Eye (tissue), 1 donor: ENCODE measurements around the gene IFITM5.
"Not testable (repeated sequence)": the region's sequence is repeated elsewhere in the genome, so short reads cannot be mapped to it uniquely, and the experiment has no call there.

ENCODE experiments used
- DNase-seq: peaks from one replicate; pipeline ENCODE4 v3.0.0-alpha.2; 2015

IFITM5 gene

DNA sequence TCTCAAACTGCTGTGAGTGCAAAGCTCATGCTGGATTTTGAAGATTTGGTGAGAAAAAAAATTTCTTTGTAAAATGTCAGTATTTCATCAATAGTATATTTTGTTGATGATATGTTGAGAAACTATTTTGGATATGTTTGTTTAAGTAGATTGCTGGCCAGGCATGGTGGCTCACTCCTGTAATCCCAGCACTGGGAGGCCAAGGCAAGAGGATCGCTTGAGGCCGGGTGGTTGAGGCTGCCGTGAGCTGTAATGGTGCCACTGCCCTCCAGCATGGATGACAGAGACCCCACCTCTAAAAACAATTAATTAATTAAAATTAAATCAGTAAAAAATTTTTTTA, 28.2 kb upstream of the IFITM5 start:
- no peak for DNase-seq

DNA sequence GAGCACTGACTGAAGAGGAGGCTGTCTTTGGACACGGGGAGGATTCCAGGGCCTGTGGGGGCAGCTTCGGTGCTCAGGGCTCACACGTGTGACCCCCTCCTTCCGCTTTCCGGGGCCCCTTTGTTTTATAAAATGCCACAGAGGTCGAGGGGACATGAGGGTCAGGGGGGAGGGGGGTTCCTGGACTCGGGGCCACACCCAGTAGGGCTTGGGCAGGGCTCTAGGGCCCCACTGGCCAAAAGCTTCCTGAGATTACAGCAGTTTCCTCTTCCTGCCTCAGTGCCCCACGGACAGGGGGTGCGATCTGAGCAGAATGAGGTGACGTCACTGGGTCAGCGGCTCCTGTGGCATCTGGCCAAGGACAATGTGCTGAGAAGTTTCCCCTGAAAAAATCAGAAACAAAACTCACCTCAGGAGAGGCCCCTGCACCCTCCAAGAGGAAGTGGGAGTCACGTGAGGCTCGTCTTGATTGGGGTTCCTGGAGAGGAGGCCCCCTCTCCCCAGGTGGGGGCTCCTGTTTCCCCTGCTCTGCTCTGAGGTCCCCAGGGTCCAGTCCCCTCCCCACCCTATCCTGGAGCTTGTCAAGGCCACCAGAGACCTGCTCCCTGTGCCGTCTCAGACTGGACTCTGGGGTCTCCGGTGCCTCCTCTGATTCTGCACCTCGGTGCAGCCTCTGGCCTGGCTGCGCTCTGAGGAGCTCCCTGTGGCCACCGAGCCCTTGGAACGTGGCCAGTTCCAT, 27.7 kb upstream of the IFITM5 start:
- peak; percentile 56 for DNase-seq

DNA sequence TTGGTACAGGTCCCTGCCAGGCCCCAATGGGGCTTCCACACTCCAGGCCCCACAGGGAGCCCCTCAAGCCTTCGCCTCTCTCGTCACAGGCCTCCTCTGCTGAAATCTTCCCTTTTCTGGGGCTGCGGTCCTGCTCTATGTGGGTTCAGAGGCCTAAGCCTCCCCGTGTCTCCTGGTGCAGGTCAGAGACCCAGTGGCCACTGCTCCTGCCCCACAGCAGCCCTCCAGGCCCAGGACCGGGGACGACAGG, 27.2 kb upstream of the IFITM5 start:
- no peak for DNase-seq

DNA sequence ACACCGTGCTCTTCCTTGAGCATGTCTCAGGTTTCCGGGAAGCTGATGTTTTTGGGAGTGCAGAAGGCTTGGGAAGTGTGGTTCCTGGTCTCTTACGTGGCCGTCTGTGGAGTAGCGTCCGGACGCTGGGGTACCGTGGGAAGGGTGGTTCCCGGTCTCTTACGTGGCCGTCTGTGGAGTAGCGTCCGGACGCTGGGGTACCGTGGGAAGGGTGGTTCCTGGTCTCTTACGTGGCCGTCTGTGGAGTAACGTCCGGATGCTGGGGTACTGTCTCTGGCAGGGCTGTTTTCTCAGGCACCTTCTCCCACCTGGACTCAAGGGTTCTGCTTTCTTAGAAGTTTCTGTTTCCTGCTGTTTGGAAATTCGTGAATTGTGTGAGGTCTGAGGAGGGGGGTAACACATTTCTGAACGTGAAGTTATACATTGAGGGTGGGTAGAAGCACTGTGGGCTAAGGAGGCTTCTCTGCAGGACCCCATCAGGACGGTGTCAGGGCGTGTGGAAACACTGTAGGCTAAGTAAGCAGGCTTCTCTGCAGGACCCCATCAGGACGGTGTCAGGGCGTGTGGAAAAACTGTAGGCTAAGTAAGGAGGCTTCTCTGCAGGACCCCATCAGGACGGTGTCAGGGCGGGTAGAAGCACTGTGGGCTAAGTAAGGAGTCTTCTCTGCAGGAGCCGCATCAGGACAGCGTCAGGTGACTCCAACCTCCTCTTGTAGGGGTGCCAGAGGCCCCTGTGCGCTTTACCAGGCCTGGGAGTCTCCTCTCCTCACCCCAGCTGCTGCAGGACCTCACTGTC, 26.7 kb upstream of the IFITM5 start:
- no peak for DNase-seq

DNA sequence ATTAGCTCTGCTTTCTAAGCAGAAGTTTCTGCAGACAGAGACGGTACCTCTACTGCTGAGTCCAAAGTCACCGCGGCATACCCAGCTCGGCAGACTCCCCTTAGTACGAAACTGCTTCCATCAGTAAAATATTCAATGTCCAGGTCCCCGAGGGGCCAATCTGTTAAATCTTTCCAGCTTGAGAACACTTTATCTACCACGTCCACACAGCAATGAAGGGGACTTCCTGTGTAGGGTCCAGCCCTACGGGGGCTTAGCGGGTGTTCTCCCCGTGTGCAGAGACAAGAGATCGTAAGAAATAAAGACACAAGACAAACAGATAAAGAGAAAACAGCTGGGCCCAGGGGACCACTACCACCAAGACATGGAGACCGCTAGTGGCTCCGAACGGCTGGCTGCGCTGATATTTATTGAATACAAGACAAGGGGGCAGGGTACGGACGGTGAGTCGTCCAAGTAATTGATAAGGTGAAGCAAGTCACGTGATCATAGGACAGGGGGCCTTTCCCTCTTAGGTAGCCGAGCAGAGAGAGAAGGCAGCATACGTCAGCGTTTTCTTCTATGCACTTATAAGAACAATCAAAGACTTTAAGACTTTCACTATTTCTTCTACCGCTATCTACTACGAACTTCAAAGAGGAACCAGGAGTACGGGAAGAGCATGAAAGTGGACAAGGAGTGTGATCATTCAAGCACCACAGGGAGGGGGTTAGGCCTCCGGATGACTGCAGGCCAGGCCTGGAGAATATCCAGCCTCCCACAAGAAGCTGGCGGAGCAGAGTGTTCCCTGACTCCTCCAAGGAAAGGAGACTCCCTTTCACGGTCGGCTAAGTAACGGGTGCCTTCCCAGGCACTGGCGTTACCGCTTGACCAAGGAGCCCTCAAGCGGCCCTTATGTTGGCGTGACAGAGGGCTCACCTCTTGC, 25.5 kb upstream of the IFITM5 start:
- DNase-seq: peak; percentile 50

DNA sequence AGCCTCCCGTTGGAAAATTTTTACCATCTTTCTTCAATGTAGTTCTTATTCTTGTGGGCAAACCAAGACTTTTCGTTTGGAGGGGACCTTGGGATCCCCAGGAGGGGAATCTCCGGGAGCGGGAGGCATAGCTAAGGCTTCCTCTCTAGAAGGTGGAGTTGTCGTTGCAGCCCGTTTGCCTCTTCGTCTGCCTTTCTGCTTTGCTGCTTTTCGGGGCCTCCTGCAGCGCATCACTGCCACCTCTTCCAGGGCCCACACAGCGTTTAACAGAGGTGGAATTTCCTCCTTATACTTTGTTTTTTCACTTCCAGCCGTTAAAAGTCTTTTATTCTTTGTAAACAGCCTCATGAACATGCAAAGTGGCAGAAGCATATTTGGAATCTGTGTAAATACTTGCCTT, 24.8 kb upstream of the IFITM5 start:
- DNase-seq: no peak

DNA sequence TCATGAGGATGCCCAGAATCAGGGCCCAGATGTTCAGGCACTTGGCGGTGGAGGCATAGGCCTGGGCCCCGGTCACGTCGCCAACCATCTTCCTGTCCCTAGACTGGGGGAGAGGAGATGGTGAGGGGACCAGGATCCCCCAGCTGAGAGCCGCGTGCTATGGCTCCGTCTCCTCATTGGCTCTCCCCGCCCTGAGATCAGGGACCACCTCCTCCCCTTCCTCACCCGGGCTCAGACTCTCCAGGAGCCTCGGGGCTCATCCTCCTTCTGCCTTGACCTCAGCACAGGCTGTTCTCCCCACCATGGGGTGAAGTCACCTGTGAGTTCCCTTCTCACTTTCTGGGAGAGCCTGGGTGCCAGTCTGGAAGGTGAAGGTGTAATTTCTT, 20.6 kb upstream of the IFITM5 start:
- not testable (repeated sequence) for DNase-seq

DNA sequence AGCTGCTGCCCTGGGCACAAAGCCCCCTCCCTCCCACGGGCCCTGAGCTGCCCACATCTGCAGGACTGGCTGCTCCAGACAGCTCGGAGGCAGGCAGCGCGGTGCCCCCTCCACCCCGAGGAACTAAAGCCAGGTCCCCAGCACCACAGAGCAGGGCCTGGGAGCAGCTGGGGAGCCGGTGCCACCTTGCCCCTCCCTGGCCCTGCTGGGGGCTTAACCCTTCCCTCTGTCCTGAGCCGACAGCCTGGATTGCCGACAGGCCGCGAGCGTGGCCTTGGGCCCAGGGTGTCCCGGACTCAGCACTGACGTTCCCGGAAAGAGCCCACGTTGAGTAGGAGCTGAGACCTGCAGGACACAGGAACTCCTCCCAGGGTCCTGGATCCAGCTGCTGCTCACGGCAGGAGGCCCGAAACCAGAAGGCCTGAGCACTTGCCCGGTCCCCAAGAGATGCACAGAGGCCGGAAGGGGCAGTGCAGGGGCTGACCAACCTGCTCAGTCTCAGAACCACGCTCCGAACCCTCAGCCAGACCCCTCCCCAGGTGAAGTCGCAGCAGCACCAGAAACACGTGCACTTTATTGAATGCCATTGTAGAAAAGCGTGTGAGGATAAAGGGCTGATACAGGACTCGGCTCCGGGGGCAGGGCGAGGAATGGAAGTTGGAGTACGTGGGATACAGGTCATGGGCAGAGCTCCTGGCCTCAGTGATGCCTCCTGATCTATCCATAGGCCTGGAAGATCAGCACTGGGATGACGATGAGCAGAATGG, 20.0 kb upstream of the IFITM5 start:
- DNase-seq: peak; percentile 37

DNA sequence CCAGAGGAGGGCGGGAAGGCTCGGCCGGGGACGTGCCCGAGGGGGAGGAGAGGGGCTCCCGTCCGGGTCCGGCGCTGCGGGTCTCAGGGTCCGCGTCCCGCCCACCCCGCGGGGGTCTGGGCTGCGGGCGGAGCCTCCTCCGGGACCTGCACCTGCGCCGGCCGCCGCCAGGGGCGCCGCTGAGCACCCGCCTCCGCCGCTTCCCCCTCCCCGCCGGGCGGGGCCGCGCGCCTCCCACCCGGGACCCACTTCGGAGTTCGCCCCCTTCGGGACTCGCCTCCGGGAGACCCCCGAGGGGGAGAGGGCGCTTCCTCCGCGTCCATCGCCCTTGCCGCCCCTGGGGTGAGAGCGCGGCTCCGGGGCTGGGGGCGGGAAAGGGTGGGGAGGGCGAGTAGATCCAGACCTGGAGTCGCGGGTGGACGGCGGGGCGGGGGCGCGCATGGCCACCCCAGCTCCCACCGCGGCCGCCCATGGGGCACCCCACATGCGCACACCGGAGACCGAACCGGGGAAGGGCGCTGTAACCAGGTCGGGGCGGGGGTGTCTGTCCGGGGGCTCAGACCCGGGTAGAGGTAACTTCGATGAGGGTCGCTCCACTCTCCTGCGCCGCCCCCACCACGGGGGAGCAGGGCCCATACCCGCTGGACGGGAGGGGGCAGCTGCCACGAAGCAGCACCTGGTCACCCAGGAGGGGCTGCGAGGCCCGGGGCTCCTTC, 19.2 kb upstream of the IFITM5 start:
- DNase-seq: not testable (repeated sequence)

DNA sequence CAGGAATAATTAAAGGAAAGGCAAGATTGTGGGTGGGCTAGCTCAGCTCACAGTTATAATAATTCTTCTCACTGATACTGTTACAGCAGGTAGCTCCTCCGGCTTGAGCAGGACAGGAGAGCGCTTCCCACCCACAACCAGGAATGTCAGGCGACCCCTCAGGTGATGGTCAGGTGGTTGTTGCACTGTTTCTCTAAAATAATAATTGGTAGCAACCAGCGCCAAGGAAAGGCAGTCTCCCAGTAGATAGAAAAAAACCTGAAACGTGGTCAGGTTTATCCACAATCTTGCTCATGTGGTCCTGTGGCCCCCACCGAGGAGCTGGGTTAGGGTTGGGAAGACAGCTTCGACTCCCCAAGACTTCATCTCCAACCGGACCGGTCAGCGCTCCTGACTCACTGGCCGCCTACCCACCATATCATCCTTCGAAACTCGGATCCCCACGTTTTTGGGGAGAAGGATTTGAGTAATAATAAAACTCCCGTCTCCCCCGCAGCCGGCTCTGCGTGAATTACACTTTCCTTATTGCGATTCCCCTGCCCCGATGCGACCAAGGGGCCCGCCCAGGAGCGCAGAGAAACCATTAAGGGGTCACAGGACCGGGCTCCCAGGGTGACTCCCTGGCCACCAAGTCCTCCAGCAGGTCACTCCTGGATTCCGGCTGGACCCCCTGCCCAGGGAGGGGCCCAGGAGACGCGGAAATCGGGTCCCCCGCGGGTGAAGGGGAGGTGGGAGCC, 18.5 kb upstream of the IFITM5 start:
- DNase-seq: peak; percentile 27

DNA sequence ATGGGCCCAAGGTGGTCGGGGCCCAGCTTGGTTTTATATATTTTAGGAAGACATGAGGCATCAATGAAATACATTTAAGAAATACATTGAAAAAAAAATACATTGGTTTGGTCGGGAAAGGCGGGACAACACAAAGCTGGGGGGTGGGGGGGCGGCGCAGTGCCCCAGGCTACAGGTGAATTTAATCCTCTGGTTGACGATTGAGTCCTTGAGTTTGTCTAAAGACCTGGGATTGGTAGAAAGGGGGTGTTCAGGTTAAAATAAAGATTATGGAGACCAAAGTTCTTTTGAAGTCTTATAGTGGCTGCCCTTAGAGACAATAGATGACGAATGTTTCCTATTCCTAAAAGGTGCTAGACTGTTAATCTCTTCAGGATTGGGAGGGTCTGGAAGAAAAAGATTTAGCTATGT, 17.6 kb upstream of the IFITM5 start:
- no peak for DNase-seq

DNA sequence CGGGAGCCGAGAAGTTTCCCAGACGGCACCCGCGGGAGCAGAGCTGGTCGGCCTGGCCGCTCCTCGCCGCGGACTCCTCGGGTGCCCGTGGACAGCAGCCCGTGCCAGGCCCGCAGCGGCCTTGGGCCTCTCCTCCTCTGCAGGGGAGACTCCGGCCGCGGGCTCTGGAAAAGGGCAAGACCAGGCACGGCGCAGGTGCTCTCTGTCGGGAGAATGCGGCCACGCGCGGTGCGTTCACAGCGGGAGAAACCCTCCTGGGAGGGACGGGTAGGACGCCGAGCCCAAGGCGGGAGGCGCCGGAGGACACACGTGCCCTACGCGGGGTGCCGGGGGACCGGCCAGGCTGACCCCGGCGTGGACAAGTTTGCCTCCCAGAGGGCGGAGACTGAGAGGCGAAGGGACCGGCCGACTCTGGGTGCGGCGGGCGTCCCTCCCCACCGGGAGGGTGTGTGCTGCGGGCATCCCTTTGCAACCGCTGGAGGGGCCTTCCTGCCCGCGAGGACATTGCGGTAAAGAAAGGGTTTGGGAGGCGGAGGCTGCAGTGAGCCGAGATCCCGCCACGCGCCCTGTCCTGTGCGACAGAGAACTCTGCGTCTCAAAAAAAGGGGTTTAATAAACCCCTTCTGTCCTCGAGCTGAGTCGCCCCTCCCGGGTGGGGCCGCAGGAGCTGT, 16.8 kb upstream of the IFITM5 start:
- peak; percentile 53 for DNase-seq

DNA sequence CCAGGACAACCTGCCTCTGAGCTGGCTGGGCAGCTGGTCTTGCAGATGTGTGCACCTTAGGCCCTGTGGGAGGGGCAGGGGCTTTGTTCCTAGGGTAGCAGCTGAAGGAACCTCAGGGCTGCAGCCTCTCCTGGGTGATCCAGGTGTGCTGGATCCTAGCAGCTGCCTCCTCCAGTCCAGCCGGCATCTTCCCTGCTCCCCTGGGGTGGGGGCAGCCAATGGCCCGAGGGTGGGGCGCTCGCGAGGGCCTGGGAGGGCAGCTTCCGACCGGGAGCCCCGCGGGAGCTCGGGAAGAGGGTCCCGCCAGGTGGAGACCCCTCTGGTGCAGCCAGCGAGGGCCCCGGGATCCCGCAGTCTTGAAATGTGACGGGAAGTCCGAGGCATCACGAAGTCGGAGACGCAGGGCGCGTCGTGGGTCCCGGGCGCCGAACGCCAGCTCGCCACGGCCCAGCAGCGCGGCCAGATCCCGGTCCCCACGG, 16.2 kb upstream of the IFITM5 start:
- no peak for DNase-seq

DNA sequence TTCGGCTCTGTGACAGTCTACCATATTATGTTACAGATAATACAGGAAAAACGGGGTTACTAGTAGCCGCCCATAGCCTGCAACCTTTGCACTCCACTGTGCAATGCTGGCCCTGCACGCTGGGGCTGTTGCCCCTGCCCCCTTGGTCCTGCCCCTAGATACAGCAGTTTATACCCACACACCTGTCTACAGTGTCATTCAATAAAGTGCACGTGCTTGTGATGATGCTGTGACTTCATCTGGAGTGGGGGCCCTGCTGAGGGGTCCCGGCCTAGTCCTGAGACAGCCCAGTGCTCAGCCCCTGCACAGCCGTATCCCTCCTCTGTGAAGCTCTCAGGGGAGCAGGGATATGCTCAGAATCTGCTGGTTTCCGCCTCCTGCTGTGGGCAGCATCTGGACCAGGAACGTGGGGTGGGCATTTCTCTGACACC, 15.7 kb upstream of the IFITM5 start:
- DNase-seq: no peak

DNA sequence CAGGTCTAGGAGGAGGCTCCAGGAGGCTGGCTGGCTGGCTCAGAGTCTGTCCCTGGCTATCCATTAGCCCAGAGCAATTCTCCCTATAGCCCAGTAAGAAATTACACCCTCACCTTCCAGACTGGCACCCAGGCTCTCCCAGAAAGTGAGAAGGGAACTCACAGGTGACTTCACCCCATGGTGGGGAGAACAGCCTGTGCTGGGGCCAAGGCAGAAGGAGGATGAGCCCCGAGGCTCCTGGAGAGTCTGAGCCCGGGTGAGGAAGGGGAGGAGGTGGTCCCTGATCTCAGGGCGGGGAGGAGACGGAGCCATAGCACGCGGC, 15.2 kb upstream of the IFITM5 start:
- not testable (repeated sequence) for DNase-seq

DNA sequence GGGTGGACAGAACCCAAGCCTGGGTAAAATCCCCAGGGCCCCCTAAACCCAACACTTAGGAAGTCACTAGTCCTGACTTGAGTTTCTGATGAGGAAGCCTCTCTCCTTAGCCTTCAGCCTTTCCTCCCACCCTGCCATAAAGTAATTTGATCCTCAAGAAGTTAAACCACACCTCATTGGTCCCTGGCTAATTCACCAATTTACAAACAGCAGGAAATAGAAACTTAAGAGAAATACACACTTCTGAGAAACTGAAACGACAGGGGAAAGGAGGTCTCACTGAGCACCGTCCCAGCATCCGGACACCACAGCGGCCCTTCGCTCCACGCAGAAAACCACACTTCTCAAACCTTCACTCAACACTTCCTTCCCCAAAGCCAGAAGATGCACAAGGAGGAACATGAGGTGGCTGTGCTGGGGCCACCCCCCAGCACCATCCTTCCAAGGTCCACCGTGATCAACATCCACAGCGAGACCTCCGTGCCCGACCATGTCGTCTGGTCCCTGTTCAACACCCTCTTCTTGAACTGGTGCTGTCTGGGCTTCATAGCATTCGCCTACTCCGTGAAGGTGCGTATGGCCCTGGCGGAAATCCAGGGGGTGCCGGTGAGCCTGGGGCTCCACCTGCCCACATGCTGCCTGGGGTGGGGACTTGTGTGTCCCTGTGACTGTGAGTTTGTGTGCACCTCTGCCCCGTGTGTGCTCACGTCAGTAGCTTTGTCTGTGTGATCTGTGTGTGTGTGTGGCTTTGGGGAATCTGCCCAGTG, 14.6 kb upstream of the IFITM5 start, which contains the start of gene IFITM1:
Gene IFITM1 (plus strand): TSS at position 254 of the 767 bp plus-strand sequence. CDS start 131 bp downstream, at position 385.
- peak; percentile 59 for DNase-seq

DNA sequence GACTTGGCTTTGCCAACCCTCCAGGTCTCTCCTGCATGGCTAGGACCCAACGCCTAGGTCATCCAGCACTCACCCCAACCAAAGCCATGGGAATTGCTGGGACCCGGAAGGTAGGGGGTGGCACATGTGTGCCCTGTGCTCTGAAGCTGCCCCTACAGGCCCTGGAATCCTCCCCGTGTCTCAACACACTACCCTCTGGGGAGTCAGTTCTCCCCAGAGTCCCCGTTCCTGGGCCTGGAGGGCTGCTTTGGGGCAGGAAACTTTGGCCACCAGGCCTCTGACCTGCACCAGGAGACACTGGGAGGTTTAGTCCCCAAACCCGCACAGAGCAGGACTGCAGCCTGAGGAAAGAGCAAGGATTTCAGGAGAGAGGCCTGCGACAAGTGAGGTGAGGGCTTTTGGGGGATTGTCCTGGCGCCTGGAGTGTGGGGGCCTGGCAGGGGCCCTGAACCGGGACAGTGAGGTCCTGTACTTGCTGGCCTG, 14.0 kb upstream of the IFITM5 start:
- no peak for DNase-seq

DNA sequence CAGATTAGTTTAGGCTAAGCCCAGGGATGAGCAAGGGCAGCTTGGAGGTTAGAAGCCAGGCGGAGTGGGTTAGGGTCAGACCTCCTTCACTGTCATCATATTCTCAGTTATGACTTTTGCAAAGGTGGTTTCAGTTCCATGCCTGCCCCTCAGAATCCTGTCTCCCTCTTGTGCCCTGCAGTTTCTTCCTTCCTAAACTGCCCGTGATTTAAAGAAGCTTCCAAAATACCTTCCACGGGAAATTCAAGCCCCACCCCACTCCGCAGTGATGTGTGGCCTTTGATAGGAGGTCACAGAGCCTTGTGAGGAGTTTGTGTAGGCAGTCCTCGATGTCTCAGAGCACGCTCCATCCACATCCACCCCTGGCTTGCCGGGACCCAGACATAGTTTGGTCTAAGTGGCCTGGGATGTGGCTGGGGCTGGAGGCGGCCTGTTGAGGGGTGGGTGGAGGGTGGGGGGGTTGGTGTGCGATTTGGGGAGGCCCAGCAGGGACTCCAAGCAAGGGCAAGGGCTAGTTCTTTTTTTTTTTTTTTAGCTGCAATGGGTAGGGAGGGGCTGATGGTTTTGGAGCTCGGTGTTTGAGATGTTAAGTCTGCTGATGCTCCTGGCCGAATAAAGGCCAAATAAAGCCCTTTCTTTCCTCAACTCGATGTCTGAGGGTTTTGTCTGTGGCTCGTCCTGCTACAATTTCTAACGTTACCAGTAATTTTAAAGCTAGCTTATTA, 12.9 kb upstream of the IFITM5 start:
- no peak for DNase-seq
